ENCODE data around the gene USH1G.

Gene USH1G

DNA sequence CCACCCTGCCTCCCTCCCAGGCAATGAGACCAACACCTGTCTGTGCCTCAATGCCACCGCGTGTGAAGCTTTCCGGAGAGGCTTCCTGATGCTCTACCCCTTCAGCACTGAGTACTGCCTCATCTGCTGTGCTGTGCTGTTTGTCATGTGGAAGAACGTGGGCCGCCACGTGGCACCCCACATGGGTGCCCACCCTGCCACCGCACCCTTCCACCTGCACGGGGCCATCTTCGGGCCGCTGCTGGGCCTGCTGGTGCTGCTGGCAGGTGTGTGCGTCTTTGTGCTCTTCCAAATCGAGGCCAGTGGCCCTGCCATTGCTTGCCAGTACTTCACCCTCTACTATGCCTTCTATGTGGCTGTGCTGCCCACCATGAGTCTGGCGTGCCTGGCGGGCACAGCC is 23.6 kb upstream of the USH1G start:
- TF ChIP-seq, protein P1, sequence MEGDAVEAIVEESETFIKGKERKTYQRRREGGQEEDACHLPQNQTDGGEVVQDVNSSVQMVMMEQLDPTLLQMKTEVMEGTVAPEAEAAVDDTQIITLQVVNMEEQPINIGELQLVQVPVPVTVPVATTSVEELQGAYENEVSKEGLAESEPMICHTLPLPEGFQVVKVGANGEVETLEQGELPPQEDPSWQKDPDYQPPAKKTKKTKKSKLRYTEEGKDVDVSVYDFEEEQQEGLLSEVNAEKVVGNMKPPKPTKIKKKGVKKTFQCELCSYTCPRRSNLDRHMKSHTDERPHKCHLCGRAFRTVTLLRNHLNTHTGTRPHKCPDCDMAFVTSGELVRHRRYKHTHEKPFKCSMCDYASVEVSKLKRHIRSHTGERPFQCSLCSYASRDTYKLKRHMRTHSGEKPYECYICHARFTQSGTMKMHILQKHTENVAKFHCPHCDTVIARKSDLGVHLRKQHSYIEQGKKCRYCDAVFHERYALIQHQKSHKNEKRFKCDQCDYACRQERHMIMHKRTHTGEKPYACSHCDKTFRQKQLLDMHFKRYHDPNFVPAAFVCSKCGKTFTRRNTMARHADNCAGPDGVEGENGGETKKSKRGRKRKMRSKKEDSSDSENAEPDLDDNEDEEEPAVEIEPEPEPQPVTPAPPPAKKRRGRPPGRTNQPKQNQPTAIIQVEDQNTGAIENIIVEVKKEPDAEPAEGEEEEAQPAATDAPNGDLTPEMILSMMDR (IDR thresholded peaks at IDR 0.05; ENCODE audit: borderline replicate concordance, insufficient read depth, low read depth, low read length), result no peak
- H3K4me3 ChIP-seq (ENCODE audit: low read depth, low read length), result no peak overlapping the region

DNA sequence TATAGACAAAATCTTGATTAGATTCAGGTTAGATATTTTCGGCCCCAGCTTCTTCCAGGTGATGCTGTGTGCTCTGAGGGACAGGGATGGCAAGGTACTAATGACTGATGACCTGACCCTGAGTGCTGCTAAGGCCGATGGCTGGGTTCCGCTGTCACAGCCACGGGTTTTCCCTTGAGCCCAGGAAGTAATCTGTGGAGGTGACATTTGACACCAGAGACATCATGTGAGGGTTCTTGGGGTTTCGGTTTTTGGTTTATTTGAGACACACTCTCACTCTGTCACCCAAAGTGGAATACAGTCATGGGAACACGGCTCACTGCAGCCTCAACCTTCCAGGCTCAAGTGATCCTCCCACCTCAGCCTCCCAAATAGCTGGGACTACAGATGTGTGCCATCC is 22.5 kb upstream of the USH1G start:
- TF ChIP-seq, protein P1 (IDR thresholded peaks at IDR 0.05; ENCODE audit: borderline replicate concordance, insufficient read depth, low read depth, low read length), result no peak
- no peak overlapping the region for H3K4me3 ChIP-seq (ENCODE audit: low read depth, low read length)

DNA sequence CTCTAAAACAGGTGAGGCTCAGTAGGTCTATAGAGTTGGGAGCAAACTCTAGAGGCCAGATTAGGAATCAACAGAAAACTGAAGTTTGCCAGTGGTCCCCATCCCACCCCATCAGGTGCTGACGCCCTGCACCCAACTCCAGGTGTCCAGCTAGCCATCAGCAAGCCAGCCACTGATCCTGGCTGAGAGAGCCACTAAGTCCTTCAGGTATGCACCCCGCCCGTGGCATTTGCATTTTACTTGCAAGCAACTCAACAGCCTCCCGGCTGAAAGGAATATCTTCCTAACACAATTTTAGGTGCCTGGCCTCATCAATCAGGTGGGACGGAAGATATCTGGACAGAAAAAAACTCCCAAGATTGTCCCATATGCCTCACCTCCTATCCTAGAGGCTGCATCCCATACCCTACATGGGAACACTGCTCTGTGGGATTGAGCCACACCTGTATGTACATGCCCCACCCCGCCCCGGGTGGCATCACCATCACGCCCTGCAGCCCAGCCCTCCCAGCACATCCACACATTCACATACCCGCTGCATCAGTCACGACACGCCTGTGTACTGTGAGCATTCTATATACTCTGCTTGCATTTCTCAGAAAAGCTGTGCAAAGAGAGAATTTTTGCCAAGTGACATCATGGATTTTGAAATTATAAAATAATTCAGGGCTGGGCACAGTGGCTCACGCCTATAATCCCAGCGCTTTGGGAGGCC is 20.9 kb upstream of the USH1G start:
- TF ChIP-seq, protein P1 (IDR thresholded peaks at IDR 0.05; ENCODE audit: borderline replicate concordance, insufficient read depth, low read depth, low read length), result no peak

DNA sequence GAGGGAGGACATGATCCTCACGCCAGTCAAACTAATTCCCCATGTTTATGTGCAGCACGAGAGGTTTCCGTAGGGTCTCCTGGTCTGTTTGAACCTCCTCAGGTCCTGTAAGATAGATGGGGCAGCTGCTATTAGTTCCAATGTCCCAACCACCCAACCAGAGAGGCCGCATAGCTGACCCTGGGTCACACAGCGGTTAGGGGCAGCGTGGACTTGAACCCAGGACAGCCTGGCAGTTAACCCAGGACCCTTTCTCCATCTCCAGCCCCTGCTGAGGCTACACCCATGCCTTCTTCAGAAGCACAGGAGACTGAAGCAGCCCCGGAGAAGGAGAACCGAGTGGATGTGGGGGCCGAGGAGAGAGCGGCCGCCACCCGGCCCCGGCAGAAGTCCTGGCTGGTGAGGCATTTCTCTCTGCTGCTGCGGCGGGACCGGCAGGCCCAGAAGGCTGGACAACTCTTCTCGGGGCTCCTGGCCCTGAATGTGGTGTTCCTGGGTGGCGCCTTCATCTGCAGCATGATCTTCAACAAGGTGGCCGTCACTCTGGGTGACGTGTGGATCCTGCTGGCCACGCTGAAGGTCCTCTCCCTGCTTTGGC is 18.2 kb upstream of the USH1G start:
- no peak overlapping the region for H3K4me3 ChIP-seq (ENCODE audit: low read depth, low read length)
- TF ChIP-seq, protein P1 (IDR thresholded peaks at IDR 0.05; ENCODE audit: borderline replicate concordance, insufficient read depth, low read depth, low read length), result no peak

More for the DNA sequence above, 20.9 kb upstream of the USH1G start:
- no peak overlapping the region for H3K4me3 ChIP-seq (ENCODE audit: low read depth, low read length)

DNA sequence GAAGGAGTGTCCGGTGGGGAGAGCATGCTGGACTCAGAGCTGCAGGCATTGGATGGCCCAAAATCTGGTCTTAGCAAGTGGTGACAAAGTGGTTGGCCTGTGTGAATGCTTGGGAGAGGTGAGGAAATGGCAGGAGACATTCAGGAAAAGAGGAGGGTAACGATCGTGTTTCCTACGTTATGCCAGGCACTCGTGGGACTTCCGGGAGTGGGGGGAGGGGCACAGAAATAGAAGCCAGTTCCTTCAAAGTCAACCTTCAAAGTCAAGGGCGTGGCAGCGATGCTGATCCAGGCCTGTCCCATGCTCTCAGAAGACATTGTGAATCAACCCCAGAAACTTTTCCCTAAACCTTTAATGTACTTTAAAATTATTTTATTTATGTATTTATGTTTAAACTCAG is 16.5 kb upstream of the USH1G start:
- TF ChIP-seq, protein P1 (IDR thresholded peaks at IDR 0.05; ENCODE audit: borderline replicate concordance, insufficient read depth, low read depth, low read length), result no peak
- H3K4me3 ChIP-seq (ENCODE audit: low read depth, low read length), result no peak overlapping the region

DNA sequence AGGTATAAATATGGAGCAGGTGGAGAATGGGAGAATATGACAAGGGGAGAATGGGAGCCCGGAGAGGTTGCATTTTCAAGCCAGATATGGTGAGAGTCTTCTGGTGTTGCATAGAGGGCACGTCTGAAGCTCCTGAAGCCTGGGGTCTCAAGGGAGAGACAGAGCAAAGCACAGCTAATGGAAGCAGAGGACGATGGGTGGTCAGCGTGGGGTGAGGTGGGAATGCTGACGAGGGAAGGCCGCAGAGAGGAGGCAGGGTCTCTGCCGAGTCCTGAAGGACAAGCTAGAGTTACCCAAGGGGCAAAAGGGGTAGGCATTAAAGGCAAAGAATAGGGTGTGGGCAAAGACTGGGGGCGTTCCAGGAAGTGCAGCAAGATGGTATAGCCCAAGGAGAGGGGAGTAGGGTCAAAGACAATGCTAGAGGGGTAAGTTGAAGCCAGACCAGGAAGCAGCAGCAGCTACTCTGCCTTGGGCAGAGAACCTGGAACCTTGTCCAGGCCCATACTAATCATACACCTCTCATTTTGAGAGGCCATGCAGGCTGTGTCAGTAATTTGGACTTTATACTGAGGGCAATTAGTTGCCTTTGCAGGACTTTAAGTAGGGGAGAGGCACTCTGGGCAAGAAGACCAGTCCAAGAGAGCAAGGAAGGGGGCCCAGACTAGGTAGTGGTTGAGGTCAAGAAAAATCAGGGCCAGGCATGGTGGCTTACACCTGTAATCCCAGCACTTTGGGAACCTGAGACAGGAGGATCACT is 15.3 kb upstream of the USH1G start:
- TF ChIP-seq, protein P1 (IDR thresholded peaks at IDR 0.05; ENCODE audit: borderline replicate concordance, insufficient read depth, low read depth, low read length), result no peak
- no peak overlapping the region for H3K4me3 ChIP-seq (ENCODE audit: low read depth, low read length)

All from GM12875 (cell line).